ENCODE results near the gene APBA2. TPM values are rescaled to one million over a fixed set of nuclear protein-coding genes. Genes with fewer than 3 reads are reported as not detected.

Gene APBA2
- total RNA-seq, 4 donors from 2014 or later, result 5.4 to 15.3 (median 10.4) TPM

GRCh38 chr15:28884151-28884940, 1.4 kb upstream of the APBA2 start:
- Histone ChIP-seq H3K27me3 (peaks cover 0 to 34% (median 7%) of the 10 kb centered on the region in 4 donors), H3K27ac (replicated peaks in 1 of 4) (no peak overlapping the region), H3K4me3 (no peak overlapping the region), H3K9me3 (no peaks in the 10 kb centered on the region), H3K36me3 (no peaks in the 10 kb centered on the region), H3K4me1 (peaks cover 10 to 23% (median 20%) of the 10 kb centered on the region in 4 donors)
- no peak for TF ChIP-seq POLR2A (IDR thresholded peaks at IDR 0.05; ENCODE audit: low read depth)
- TF ChIP-seq EP300 (IDR thresholded peaks at IDR 0.05), result no peak
- TF ChIP-seq, protein P1, sequence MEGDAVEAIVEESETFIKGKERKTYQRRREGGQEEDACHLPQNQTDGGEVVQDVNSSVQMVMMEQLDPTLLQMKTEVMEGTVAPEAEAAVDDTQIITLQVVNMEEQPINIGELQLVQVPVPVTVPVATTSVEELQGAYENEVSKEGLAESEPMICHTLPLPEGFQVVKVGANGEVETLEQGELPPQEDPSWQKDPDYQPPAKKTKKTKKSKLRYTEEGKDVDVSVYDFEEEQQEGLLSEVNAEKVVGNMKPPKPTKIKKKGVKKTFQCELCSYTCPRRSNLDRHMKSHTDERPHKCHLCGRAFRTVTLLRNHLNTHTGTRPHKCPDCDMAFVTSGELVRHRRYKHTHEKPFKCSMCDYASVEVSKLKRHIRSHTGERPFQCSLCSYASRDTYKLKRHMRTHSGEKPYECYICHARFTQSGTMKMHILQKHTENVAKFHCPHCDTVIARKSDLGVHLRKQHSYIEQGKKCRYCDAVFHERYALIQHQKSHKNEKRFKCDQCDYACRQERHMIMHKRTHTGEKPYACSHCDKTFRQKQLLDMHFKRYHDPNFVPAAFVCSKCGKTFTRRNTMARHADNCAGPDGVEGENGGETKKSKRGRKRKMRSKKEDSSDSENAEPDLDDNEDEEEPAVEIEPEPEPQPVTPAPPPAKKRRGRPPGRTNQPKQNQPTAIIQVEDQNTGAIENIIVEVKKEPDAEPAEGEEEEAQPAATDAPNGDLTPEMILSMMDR (IDR thresholded peaks at IDR 0.05), result no peak
- no peak for TF ChIP-seq POLR2AphosphoS5 (IDR thresholded peaks at IDR 0.05)
- intact Hi-C loops (cut with DNase I), result no loop called here
- no peak for DNase-seq (ENCODE audit: extremely low spot score)
- 91% methylated on average over 9 of the region's 11 CpGs for WGBS

- H3K4me3 ChIP-seq, result peak overlapping the region; percentile 60 to 65 (median 62)
- H3K27me3 ChIP-seq, result peaks cover 0 to 34% (median 7%) of the 10 kb centered on the region in 4 donors
- 41% methylated on average over 20 of the region's 31 CpGs for WGBS
- peaks cover 10 to 23% (median 20%) of the 10 kb centered on the region in 4 donors for H3K4me1 ChIP-seq
- no peaks in the 10 kb centered on the region for H3K9me3 ChIP-seq
- no peak overlapping the region for H3K27ac ChIP-seq (replicated peaks in 1 of 4)
- intact Hi-C loops (cut with DNase I), result no loop called here
- DNase-seq (ENCODE audit: extremely low spot score), result no peak
- TF ChIP-seq POLR2AphosphoS5 (IDR thresholded peaks at IDR 0.05), result no peak
- no peak for TF ChIP-seq EP300 (IDR thresholded peaks at IDR 0.05)
- TF ChIP-seq, protein P1 (IDR thresholded peaks at IDR 0.05), result no peak
- no peak for TF ChIP-seq POLR2A (IDR thresholded peaks at IDR 0.05; ENCODE audit: low read depth)
- H3K36me3 ChIP-seq, result no peaks in the 10 kb centered on the region
Observed at GRCh38 chr15:28885128-28885629, 595 bp upstream of the APBA2 start.

DNA sequence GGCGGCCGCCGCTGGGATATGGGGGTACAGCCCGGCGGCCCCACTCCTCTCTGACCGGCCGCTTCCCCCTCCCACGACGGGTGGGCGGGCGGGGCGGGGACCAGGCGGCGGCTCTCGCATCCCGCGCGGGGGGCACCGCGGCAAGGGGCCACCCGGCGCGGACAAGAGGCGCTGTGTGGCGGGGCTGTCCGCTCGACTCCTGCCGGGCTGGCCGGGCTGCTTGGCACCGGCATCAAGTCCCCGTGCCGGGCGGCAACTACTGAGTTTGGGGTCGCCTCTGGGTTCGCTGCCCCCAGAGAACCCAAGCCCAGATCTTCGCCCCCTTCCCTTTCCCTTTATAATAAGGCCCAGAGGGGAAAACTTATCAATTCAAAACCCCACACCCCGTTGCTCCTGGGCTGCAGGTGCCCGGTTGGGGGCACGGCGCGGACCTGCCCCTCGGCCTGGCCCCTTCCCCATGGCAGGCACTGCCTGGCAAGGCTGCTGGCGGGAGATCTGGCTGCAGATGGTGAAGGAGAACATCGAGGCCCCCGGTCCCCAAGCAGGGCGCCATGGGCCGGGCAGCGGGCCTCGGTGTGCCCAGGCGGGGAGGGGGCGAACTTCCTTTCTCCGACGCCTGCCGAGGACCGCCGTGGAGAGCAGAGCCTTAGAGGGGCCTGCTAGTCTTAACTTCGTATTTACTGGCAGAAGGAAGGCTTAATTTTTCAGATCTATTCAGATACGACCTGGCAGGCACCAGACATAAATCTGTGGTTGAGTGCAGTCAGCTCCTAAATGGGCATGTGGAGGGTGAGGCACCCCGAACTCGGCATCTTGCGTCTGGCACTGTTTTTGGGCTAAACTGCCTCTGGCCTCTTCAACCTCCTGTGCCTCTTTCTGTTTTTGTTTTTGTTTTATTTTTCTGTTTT, 911 bp downstream of the APBA2 start:
- DNase-seq (ENCODE audit: extremely low spot score), result no peak
- 30% methylated on average over 7 of the region's 61 CpGs for WGBS
- H3K4me1 ChIP-seq, result peaks cover 10 to 23% (median 20%) of the 10 kb centered on the region in 4 donors
- TF ChIP-seq, protein P1 (IDR thresholded peaks at IDR 0.05), result no peak
- no peak for TF ChIP-seq POLR2AphosphoS5 (IDR thresholded peaks at IDR 0.05)
- no peak for TF ChIP-seq POLR2A (IDR thresholded peaks at IDR 0.05; ENCODE audit: low read depth)
- no peak for TF ChIP-seq EP300 (IDR thresholded peaks at IDR 0.05)
- no peaks in the 10 kb centered on the region for H3K36me3 ChIP-seq
- H3K27me3 ChIP-seq, result peaks cover 0 to 34% (median 7%) of the 10 kb centered on the region in 4 donors
- peak overlapping the region; percentile 60 to 65 (median 62) for H3K4me3 ChIP-seq
- no peaks in the 10 kb centered on the region for H3K9me3 ChIP-seq
- no peak overlapping the region for H3K27ac ChIP-seq (replicated peaks in 1 of 4)
- intact Hi-C loops (cut with DNase I), result no loop called here

DNA sequence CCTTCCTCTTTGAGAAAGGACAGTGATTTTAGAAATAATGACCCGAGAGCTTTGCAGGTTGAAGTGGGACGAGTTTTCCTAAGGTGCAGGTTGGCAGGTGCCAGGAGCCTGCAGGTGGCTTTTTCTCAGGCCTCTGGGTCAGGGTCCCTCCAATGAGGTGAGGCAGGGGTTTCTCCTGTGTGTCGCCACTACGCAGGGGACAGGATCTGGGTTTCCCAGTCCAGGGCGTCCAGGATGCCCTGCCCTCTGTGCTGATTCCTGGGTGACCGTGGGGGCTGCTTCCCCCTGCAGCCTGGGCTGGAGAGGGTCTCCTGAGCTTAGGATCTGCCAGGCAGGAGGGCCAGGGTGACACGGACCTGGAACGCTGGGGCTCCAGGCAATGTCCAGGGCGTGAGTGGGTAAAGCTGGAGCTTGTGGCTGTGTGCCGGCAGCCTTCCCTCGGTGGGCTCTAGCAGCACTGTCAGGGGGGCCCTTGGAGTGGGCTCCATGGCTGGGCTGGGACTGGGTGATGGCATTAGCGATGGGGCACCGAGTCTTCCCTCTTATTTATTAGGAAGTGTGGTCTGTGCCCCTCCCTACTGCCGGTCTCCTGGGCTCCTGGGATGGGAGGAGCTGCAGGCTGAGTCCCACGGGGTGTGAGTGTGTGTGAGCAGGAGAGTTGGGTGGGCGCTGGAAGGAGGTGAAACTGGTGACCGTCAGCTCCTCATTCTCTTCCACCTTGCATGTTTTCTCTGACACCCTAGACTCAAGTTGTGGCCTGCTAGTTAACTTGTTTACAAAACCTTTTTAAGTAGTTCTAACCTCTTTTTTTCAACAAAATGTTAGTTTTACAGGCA, 1.8 kb downstream of the APBA2 start:
- intact Hi-C loops (cut with DNase I), result no loop called here
- TF ChIP-seq POLR2AphosphoS5 (IDR thresholded peaks at IDR 0.05) (no peak), POLR2A (IDR thresholded peaks at IDR 0.05; ENCODE audit: low read depth) (no peak), EP300 (IDR thresholded peaks at IDR 0.05) (no peak)
- TF ChIP-seq, protein P1 (IDR thresholded peaks at IDR 0.05), result no peak
- Histone ChIP-seq H3K36me3 (no peaks in the 10 kb centered on the region), H3K27me3 (peaks cover 0 to 34% (median 7%) of the 10 kb centered on the region in 4 donors), H3K4me3 (peak overlapping the region in 1 of 4 donors; percentile 60), H3K4me1 (peaks cover 10 to 23% (median 20%) of the 10 kb centered on the region in 4 donors), H3K27ac (replicated peaks in 1 of 4) (no peak overlapping the region), H3K9me3 (no peaks in the 10 kb centered on the region)
- no peak for DNase-seq (ENCODE audit: extremely low spot score)
- WGBS, result 87% methylated on average over 14 of the region's 17 CpGs
